ENCODE data around the gene GLT8D1. TPM values are rescaled to one million over a fixed set of nuclear protein-coding genes. Genes with fewer than 3 reads are reported as not detected.
A peak's percentile ranks its signal among the peaks of the same experiment; 100 is the strongest.
"Not testable (repeated sequence)": the region's sequence is repeated elsewhere in the genome, so short reads cannot be mapped to it uniquely, and the experiment has no call there.

The GLT8D1 gene
- total RNA-seq, 2 experiments from 2014 or later: 37.0 to 46.3 TPM

DNA sequence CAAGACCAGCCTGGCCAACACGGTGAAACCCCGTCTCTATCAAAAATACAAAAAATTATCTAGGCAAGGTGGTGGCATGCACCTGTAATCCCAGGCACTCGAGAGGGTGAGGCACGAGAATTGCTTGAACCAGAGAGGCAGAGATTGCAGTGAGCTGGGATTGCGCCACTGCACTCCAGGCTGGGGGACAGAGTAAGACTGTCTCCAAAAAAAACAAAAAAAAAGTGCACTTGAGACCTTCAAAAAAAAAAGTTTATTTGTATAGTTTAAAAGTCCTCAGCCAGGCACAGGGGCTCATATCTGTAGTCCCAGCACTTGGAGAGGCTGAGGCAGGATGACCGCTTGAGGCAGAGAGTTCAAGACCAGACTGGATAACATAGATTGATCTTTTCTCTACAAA, 22.0 kb downstream of the GLT8D1 start:
- ATAC-seq (no peak), DNase-seq (no peak)
- peaks cover 49% of the 10 kb centered on the region for H3K36me3 Mint-ChIP-seq
- no peak overlapping the region for H3K4me3 Mint-ChIP-seq
- no peaks in the 10 kb centered on the region for H3K27me3 Mint-ChIP-seq
- H3K27ac Mint-ChIP-seq: no peak overlapping the region
- CTCF ChIA-PET: no interaction called here
- no peaks in the 10 kb centered on the region for H3K9me3 Mint-ChIP-seq (ENCODE audit: low read depth)
- peaks cover 78% of the 10 kb centered on the region for H3K4me1 Mint-ChIP-seq

- Mint-ChIP-seq H3K27me3 (no peaks in the 10 kb centered on the region), H3K9me3 (ENCODE audit: low read depth) (no peaks in the 10 kb centered on the region), H3K27ac (peak overlapping the region; percentile 65), H3K36me3 (peaks cover 43% of the 10 kb centered on the region), H3K4me1 (peaks cover 62% of the 10 kb centered on the region), H3K4me3 (no peak overlapping the region)
- DNase-seq (no peak), ATAC-seq (no peak)
- CTCF ChIA-PET: interaction anchor here (0.6 to 1.0 kb wide), 2 partner anchors 129 to 135 kb away, joined by 3 to 4 read pairs; no protein-coding TSS in a partner anchor
Observed at GRCh38 chr3:52682016-52682415, 23.6 kb downstream of the GLT8D1 start.

DNA sequence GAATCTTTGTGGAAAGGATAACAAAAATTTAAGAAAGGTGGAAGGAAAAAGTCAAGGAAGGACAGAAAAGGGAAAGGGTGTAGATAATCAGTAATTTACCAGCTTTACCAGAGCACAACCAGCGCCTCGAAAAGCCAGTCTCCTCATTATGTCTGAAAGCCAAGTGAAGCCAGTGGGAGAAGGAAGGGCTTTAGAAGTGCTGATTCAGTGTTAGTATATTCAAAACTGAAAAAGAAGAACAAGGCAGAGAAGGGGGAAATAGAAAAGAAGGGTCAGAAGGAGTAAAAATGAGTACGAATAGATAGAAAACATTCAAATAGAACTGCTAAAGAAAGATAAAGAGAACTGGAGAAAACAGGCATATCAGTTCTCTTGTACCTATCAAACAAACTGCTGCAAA, 24.0 kb downstream of the GLT8D1 start:
- Mint-ChIP-seq H3K27me3 (no peaks in the 10 kb centered on the region), H3K4me1 (peaks cover 58% of the 10 kb centered on the region), H3K27ac (peak overlapping the region; percentile 65), H3K9me3 (ENCODE audit: low read depth) (no peaks in the 10 kb centered on the region), H3K36me3 (peaks cover 44% of the 10 kb centered on the region), H3K4me3 (no peak overlapping the region)
- no peak for DNase-seq
- CTCF ChIA-PET: interaction anchor here (0.6 to 1.0 kb wide), 2 partner anchors 129 to 135 kb away, joined by 3 to 4 read pairs; no protein-coding TSS in a partner anchor
- ATAC-seq: no peak

GRCh38 chr3:52679811-52680210, 25.8 kb downstream of the GLT8D1 start:
- no peak for DNase-seq
- Mint-ChIP-seq H3K36me3 (peaks cover 53% of the 10 kb centered on the region), H3K27me3 (no peaks in the 10 kb centered on the region), H3K27ac (no peak overlapping the region), H3K9me3 (ENCODE audit: low read depth) (no peaks in the 10 kb centered on the region), H3K4me3 (no peak overlapping the region), H3K4me1 (peaks cover 52% of the 10 kb centered on the region)
- no peak for ATAC-seq
- CTCF ChIA-PET: no interaction called here

DNA sequence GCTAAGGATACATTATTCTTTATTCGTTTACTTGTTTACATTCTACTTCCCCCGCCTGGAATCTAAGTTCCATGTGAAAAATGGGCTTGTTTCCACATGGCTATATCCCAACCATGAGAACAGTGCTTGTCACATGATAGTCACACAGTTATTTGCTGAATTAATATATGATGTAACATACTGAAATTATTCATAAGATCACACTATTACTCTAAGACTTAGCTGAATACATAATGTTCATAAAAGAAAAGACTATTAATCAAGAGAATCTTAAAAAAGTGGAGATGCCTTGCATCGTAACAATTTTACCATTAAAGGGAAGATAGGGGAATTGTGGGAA, 26.4 kb downstream of the GLT8D1 start:
- peaks cover 46% of the 10 kb centered on the region for H3K4me1 Mint-ChIP-seq
- H3K27me3 Mint-ChIP-seq: no peaks in the 10 kb centered on the region
- ATAC-seq (no peak), DNase-seq (no peak)
- no peaks in the 10 kb centered on the region for H3K9me3 Mint-ChIP-seq (ENCODE audit: low read depth)
- CTCF ChIA-PET: no interaction called here
- no peak overlapping the region for H3K4me3 Mint-ChIP-seq
- H3K36me3 Mint-ChIP-seq: peaks cover 52% of the 10 kb centered on the region
- peak overlapping the region; percentile 30 for H3K27ac Mint-ChIP-seq

GRCh38 chr3:52678265-52679198, 27.1 kb downstream of the GLT8D1 start:
- DNase-seq: no peak
- CTCF ChIA-PET: interaction anchor here (1.1 kb wide), 1 partner anchor 229 kb away, joined by 3 read pairs; no protein-coding TSS in a partner anchor
- H3K4me1 Mint-ChIP-seq: peaks cover 39% of the 10 kb centered on the region
- no peaks in the 10 kb centered on the region for H3K27me3 Mint-ChIP-seq
- H3K27ac Mint-ChIP-seq: no peak overlapping the region
- no peak overlapping the region for H3K4me3 Mint-ChIP-seq
- no peak for ATAC-seq
- H3K36me3 Mint-ChIP-seq: peaks cover 52% of the 10 kb centered on the region
- H3K9me3 Mint-ChIP-seq (ENCODE audit: low read depth): no peaks in the 10 kb centered on the region

- H3K27ac Mint-ChIP-seq; H3K4me3 Mint-ChIP-seq; DNase-seq; ATAC-seq; H3K27me3 Mint-ChIP-seq; H3K9me3 Mint-ChIP-seq (ENCODE audit: low read depth); CTCF ChIA-PET: not testable (repeated sequence)
- Mint-ChIP-seq H3K4me1 (peaks cover 35% of the 10 kb centered on the region), H3K36me3 (peaks cover 56% of the 10 kb centered on the region)
Observed at GRCh38 chr3:52676201-52676600, 29.4 kb downstream of the GLT8D1 start.

- DNase-seq (no peak), ATAC-seq (no peak)
- H3K9me3 Mint-ChIP-seq (ENCODE audit: low read depth): no peaks in the 10 kb centered on the region
- peak overlapping the region; percentile 88 for H3K27ac Mint-ChIP-seq
- H3K36me3 Mint-ChIP-seq: peaks cover 50% of the 10 kb centered on the region
- CTCF ChIA-PET: interaction anchor here (0.7 to 0.9 kb wide), 2 partner anchors 14 to 15 kb away, joined by 3 read pairs; no protein-coding TSS in a partner anchor
- no peaks in the 10 kb centered on the region for H3K27me3 Mint-ChIP-seq
- H3K4me1 Mint-ChIP-seq: peaks cover 30% of the 10 kb centered on the region
- H3K4me3 Mint-ChIP-seq: no peak overlapping the region
Observed at GRCh38 chr3:52671676-52672075, 33.9 kb downstream of the GLT8D1 start.

DNA sequence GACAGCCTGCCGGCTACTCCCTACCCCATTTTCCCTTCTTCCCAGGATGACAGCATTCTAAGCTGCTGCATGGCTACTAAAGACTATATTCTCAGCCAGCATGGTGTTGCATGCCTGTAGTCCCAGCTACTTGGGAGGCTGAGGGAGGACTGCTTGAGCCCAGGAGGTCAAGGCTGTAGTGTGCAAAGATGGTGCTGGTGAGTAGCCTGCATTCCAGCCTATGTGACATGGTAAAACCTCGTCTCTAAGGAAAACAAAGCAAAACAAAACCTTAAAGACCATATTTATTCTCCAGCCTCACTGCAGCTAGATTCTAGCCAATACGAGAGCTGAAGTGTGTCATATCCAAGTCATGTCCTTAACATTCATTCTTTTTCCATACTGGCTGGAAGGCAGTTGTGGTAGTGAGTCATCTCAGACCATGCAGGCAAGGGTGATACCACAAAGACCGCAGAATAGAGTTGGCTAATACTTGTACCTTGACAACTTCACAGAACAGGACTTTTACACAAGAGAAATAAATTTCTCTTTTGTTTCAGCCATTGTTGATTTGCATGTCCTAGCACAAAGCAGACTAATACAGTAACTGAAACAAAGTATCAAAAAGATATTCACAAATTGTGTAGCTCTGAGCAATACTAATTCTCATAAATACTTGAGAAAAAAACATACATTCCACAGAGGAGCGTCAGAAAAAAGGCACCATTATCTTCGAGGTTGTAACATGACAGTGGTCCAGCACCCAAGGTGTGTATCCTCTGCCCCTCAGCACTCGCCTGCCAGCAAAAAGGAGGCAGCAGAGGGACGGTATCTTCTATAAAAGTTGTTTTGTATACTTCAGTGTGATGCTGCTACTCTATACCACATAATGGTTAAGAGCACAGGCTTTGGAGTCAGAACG, 34.7 kb downstream of the GLT8D1 start:
- Mint-ChIP-seq H3K9me3 (ENCODE audit: low read depth) (no peaks in the 10 kb centered on the region), H3K36me3 (peaks cover 46% of the 10 kb centered on the region), H3K4me1 (peaks cover 30% of the 10 kb centered on the region), H3K4me3 (peak overlapping the region; percentile 48), H3K27ac (peak overlapping the region; percentile 88), H3K27me3 (no peaks in the 10 kb centered on the region)
- ATAC-seq (peak; percentile 93), DNase-seq (peak; percentile 80)
- CTCF ChIA-PET: interaction anchor here (0.7 kb wide), 1 partner anchor 16 kb away, joined by 3 read pairs; no protein-coding TSS in a partner anchor

GRCh38 chr3:52663098-52663497, 42.5 kb downstream of the GLT8D1 start:
- Mint-ChIP-seq H3K9me3 (ENCODE audit: low read depth) (no peaks in the 10 kb centered on the region), H3K4me1 (no peaks in the 10 kb centered on the region), H3K36me3 (peaks cover 44% of the 10 kb centered on the region), H3K27me3 (no peaks in the 10 kb centered on the region), H3K4me3 (no peak overlapping the region), H3K27ac (no peak overlapping the region)
- ATAC-seq (no peak), DNase-seq (no peak)
- CTCF ChIA-PET: no interaction called here

DNA sequence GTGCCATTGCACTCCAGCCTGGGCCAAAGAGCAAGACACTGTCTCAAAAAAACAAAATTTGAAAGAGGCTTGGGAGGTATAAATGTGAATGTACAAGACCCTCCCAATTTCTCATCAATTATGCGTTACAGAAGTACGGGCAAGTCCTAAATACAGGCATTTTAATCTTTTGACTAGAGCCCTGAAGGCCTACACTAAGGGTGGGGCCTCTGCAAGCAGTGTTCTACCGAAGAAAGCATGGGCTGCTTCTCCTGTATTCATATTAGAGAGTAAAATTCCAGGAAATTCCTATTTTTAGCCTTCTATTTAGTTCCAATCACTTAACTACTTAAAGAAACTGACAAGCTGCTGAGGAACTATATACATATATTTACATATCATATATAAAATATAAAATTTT, 45.5 kb downstream of the GLT8D1 start:
- Mint-ChIP-seq H3K4me1 (no peaks in the 10 kb centered on the region), H3K36me3 (peaks cover 46% of the 10 kb centered on the region), H3K4me3 (no peak overlapping the region), H3K27ac (no peak overlapping the region), H3K27me3 (no peaks in the 10 kb centered on the region), H3K9me3 (ENCODE audit: low read depth) (no peaks in the 10 kb centered on the region)
- no peak for ATAC-seq
- CTCF ChIA-PET: no interaction called here
- no peak for DNase-seq

DNA sequence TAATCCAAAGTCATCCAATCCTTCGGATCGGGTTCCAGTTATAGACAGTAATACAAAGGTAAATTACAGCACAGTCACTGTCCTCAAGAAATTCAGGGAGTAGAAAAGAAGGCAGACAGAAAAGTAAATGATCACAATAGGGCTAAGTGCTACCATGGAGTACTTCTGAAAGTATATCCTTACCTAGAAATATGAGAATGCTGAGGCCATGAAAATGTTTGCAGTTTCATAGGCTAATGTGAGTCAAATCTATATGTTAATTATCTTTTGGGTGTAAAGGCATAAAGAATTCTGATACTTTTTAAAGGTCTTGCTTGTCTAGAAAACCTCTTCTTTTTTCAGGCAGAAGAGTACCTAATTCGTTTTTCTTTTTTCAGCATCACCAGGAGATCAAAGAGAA, 49.7 kb downstream of the GLT8D1 start:
- Mint-ChIP-seq H3K27ac (no peak overlapping the region), H3K4me3 (no peak overlapping the region), H3K36me3 (peaks cover 37% of the 10 kb centered on the region), H3K9me3 (ENCODE audit: low read depth) (no peaks in the 10 kb centered on the region), H3K4me1 (peaks cover 2% of the 10 kb centered on the region), H3K27me3 (no peaks in the 10 kb centered on the region)
- ATAC-seq: no peak
- DNase-seq: no peak
- CTCF ChIA-PET: no interaction called here

GRCh38 chr3:52651592-52651991, 54.0 kb downstream of the GLT8D1 start:
- Mint-ChIP-seq H3K9me3 (ENCODE audit: low read depth) (no peaks in the 10 kb centered on the region), H3K4me3 (no peak overlapping the region), H3K36me3 (peaks cover 50% of the 10 kb centered on the region), H3K27me3 (no peaks in the 10 kb centered on the region), H3K4me1 (peaks cover 9% of the 10 kb centered on the region), H3K27ac (no peak overlapping the region)
- CTCF ChIA-PET: interaction anchor here (1.6 kb wide), 1 partner anchor 36 kb away, joined by 4 read pairs; no protein-coding TSS in a partner anchor
- ATAC-seq: no peak
- DNase-seq: no peak
